Esophagus mucosa (tissue), 1 donor: ENCODE measurements around the gene SPAG17. TPM values are rescaled to one million over a fixed set of nuclear protein-coding genes. Genes with fewer than 3 reads are reported as not detected.
"Not testable (repeated sequence)": the region's sequence is repeated elsewhere in the genome, so short reads cannot be mapped to it uniquely, and the experiment has no call there.

ENCODE experiments used
- ATAC-seq: fragments of 200-7000 bp; cut with Tn5 transposase; one replicate; pipeline ENCODE4 v1.9.1; 2020
- total RNA-seq: library from RNA; stranded (reverse); gene quantifications from one replicate; pipeline ENCODE4 v1.2.4, GENCODE V29; 2023
- donor health status: DM: yes; HTN: yes; CAD: no.

The SPAG17 gene
- total RNA-seq, 1 donor from 2014 or later, result 18.8 TPM

GRCh38 chr1:117967477-117967876, 217.6 kb downstream of the SPAG17 start:
- ATAC-seq, result no peak

- no peak for ATAC-seq
Observed at GRCh38 chr1:117964290-117965038, 220.6 kb downstream of the SPAG17 start.

- no peak for ATAC-seq
Observed at GRCh38 chr1:117959364-117959763, 225.7 kb downstream of the SPAG17 start.

GRCh38 chr1:117952386-117952785, 232.6 kb downstream of the SPAG17 start:
- ATAC-seq, result no peak

- no peak for ATAC-seq
Observed at GRCh38 chr1:117942293-117942692, 242.7 kb downstream of the SPAG17 start.

- ATAC-seq, result no peak
Observed at GRCh38 chr1:117933769-117934168, 251.3 kb downstream of the SPAG17 start.

- peak; percentile 46 for ATAC-seq
Observed at GRCh38 chr1:117932576-117932975, 252.5 kb downstream of the SPAG17 start.

- ATAC-seq, result no peak
Observed at GRCh38 chr1:117930484-117930883, 254.5 kb downstream of the SPAG17 start.

GRCh38 chr1:117930173-117930447, 254.9 kb downstream of the SPAG17 start:
- no peak for ATAC-seq

- ATAC-seq, result peak; percentile 98
Observed at GRCh38 chr1:117929343-117930172, 255.5 kb downstream of the SPAG17 start, which contains the start of the genes GDAP2 and WDR3. Gene GDAP2 (minus strand): TSS chr1:117929621. CDS start chr1:117920357, 9,264 bp downstream. Gene WDR3 (plus strand): TSS chr1:117929739. CDS start chr1:117933320, 3,581 bp downstream.

- peak; percentile 59 for ATAC-seq
Observed at GRCh38 chr1:117928881-117929342, 256.1 kb downstream of the SPAG17 start.

- ATAC-seq, result no peak
Observed at GRCh38 chr1:117925981-117926380, 259.0 kb downstream of the SPAG17 start.

- not testable (repeated sequence) for ATAC-seq
Observed at GRCh38 chr1:117922717-117923116, 262.3 kb downstream of the SPAG17 start.

GRCh38 chr1:117921991-117922390, 263.0 kb downstream of the SPAG17 start:
- ATAC-seq, result no peak

GRCh38 chr1:117919376-117919775, 265.7 kb downstream of the SPAG17 start:
- ATAC-seq, result no peak

GRCh38 chr1:117911051-117911450, 274.0 kb downstream of the SPAG17 start:
- ATAC-seq, result no peak

GRCh38 chr1:117905019-117905418, 280.0 kb downstream of the SPAG17 start:
- ATAC-seq, result no peak

GRCh38 chr1:117904485-117904884, 280.5 kb downstream of the SPAG17 start:
- no peak for ATAC-seq
